ENCODE data around the gene CDH4. TPM values are rescaled to one million over a fixed set of nuclear protein-coding genes. Genes with fewer than 3 reads are reported as not detected.

CDH4 gene
- total and polyA plus RNA-seq, 2 donors (not counting 3 experiments of a cell fraction or from before 2014, with no cell fraction given): 0.17 to 0.51 TPM

- Histone ChIP-seq H3K4me1 (ENCODE audit: control insufficient read depth, extremely low read depth, insufficient read depth, low read length) (no peaks in the 10 kb centered on the region), H3K4me2 (ENCODE audit: insufficient read depth, low read length) (no peak overlapping the region), H3K36me3 (ENCODE audit: control insufficient read depth in 2 of 2, extremely low read depth in 1 of 2, insufficient read depth in 2 of 2, low read length in 2 of 2) (peaks cover 0 to 8% of the 10 kb centered on the region in 2 experiments), H3K9me3 (replicated peaks; ENCODE audit: control insufficient read depth, insufficient read depth, low read length) (no peaks in the 10 kb centered on the region), H3K9ac (replicated peaks; ENCODE audit: extremely low read depth, insufficient read depth, low read length) (no peak overlapping the region), H2AFZ (ENCODE audit: low read depth, low read length) (no peak overlapping the region), H3K27ac (ENCODE audit: insufficient read depth, low read depth, low read length) (no peak overlapping the region), H3K4me3 (replicated peaks in 1 of 3; ENCODE audit: insufficient read depth in 1 of 3, low read depth in 1 of 3, low read length in 3 of 3) (no peak overlapping the region), H3K9me1 (replicated peaks; ENCODE audit: control insufficient read depth, extremely low read depth, insufficient read depth, low read length) (no peaks in the 10 kb centered on the region), H4K20me1 (replicated peaks; ENCODE audit: control insufficient read depth, extremely low read depth, insufficient read depth, low read length) (no peaks in the 10 kb centered on the region), H3K27me3 (ENCODE audit: control insufficient read depth in 2 of 2, insufficient read depth in 2 of 2, low read length in 2 of 2) (no peaks in the 10 kb centered on the region), H3K79me2 (ENCODE audit: control insufficient read depth, insufficient read depth, low read length) (no peaks in the 10 kb centered on the region)
- intact Hi-C loops (cut with micrococcal nuclease): no loop called here
- ChIA-PET POLR2A (no interaction called here), CTCF (no interaction called here)
- BruUV-seq (replicated peaks): no TSS peak
- no peak for FAIRE-seq
- DNase-seq (ENCODE audit: low read depth, low spot score): no peak
- dilution Hi-C loops (cut with MboI; ENCODE audit: extremely low pct_ligation_motif_present, low sequenced_read_pairs): no loop called here
- TF ChIP-seq CTCF (IDR thresholded peaks at IDR 0.05; ENCODE audit: extremely low read depth in 1 of 2, insufficient read depth in 1 of 2, low read depth in 1 of 2, low read length in 2 of 2) (no peak), FOS (IDR thresholded peaks at IDR 0.05; ENCODE audit: borderline replicate concordance, insufficient read depth, low read length) (no peak), MYC (IDR thresholded peaks at IDR 0.05; ENCODE audit: low read depth, low read length) (no peak), POLR2A (IDR thresholded peaks at IDR 0.05; ENCODE audit: low read depth, low read length) (no peak), EZH2 (IDR thresholded peaks at IDR 0.05; ENCODE audit: borderline replicate concordance, low read depth, low read length, severe bottlenecking) (no peak), POLR2AphosphoS5 (IDR thresholded peaks at IDR 0.05; ENCODE audit: insufficient read depth, low read depth, low read length) (no peak), GATA2 (IDR thresholded peaks at IDR 0.05; ENCODE audit: insufficient read depth, insufficient read length, low read depth, low read length) (no peak), JUN (IDR thresholded peaks at IDR 0.05; ENCODE audit: borderline replicate concordance, insufficient read depth, insufficient read length, low read depth) (no peak)
- TF ChIP-seq, protein P1, sequence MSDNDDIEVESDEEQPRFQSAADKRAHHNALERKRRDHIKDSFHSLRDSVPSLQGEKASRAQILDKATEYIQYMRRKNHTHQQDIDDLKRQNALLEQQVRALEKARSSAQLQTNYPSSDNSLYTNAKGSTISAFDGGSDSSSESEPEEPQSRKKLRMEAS (IDR thresholded peaks at IDR 0.05; ENCODE audit: insufficient read depth, insufficient read length): no peak
Observed at GRCh38 chr20:61976263-61976643, 724.2 kb downstream of the CDH4 start.

Data from endothelial cell of umbilical vein (primary cell).